HPDE6-E6E7 (cell line): Measurements from ENCODE around the gene EGLN2.
"Not testable (repeated sequence)": the region's sequence is repeated elsewhere in the genome, so short reads cannot be mapped to it uniquely, and the experiment has no call there.

Experiments used
- DNase-seq: peaks from one replicate; pipeline ENCODE4 v3.0.0; 2011; ENCODE audit warnings: missing footprints; ENCODE audit errors: extremely low spot score

Gene EGLN2

GRCh38 chr19:40818480-40819399 lies 19.7 kb downstream of the EGLN2 start:
- DNase-seq: not testable (repeated sequence)

GRCh38 chr19:40819479-40820234 lies 20.7 kb downstream of the EGLN2 start:
- DNase-seq: not testable (repeated sequence)

- DNase-seq: no peak
Measured at GRCh38 chr19:40822161-40822560, 23.2 kb downstream of the EGLN2 start.

- DNase-seq: not testable (repeated sequence)
Measured at GRCh38 chr19:40822704-40823553, 23.9 kb downstream of the EGLN2 start.

GRCh38 chr19:40824916-40825315 lies 25.9 kb downstream of the EGLN2 start:
- not testable (repeated sequence) for DNase-seq

- not testable (repeated sequence) for DNase-seq
Measured at GRCh38 chr19:40825460-40826095, 26.6 kb downstream of the EGLN2 start.

GRCh38 chr19:40826312-40826698 lies 27.3 kb downstream of the EGLN2 start:
- not testable (repeated sequence) for DNase-seq

- not testable (repeated sequence) for DNase-seq
Measured at GRCh38 chr19:40826699-40827385, 27.9 kb downstream of the EGLN2 start.

- no peak for DNase-seq
Measured at GRCh38 chr19:40827386-40828247, 28.6 kb downstream of the EGLN2 start.

- DNase-seq: no peak
Measured at GRCh38 chr19:40829205-40829604, 30.2 kb downstream of the EGLN2 start.

- DNase-seq: not testable (repeated sequence)
Measured at GRCh38 chr19:40830741-40831140, 31.8 kb downstream of the EGLN2 start.

- DNase-seq: no peak
Measured at GRCh38 chr19:40831502-40832430, 32.8 kb downstream of the EGLN2 start.

GRCh38 chr19:40832431-40832790 lies 33.4 kb downstream of the EGLN2 start:
- not testable (repeated sequence) for DNase-seq

GRCh38 chr19:40833728-40834533 lies 34.9 kb downstream of the EGLN2 start:
- DNase-seq: not testable (repeated sequence)

- no peak for DNase-seq
Measured at GRCh38 chr19:40836754-40837429, 37.9 kb downstream of the EGLN2 start.

GRCh38 chr19:40838477-40838876 lies 39.5 kb downstream of the EGLN2 start:
- DNase-seq: not testable (repeated sequence)

GRCh38 chr19:40842012-40842411 lies 43.0 kb downstream of the EGLN2 start:
- not testable (repeated sequence) for DNase-seq
